ENCODE results near the gene AUP1. TPM values are rescaled to one million over a fixed set of nuclear protein-coding genes. Genes with fewer than 3 reads are reported as not detected.

The AUP1 gene
- total and polyA plus RNA-seq, 2 of the 8 experiments (the other 6 are each of a cell fraction or from before 2014, with no cell fraction given), result 83.4 to 121 TPM

- TF ChIP-seq KDM1A (IDR thresholded peaks at IDR 0.05; ENCODE audit: borderline replicate concordance, low read length) (no peak), GABPA (IDR thresholded peaks at IDR 0.05; ENCODE audit: borderline replicate concordance, insufficient read depth, low read length) (no peak), CTBP2 (IDR thresholded peaks at IDR 0.05; ENCODE audit: borderline replicate concordance, insufficient read depth, insufficient read length, low read length) (no peak), JUN (IDR thresholded peaks at IDR 0.05; ENCODE audit: low read depth, low read length) (no peak), ZNF274 (IDR thresholded peaks at IDR 0.05; ENCODE audit: borderline replicate concordance, extremely low read depth, low read length) (no peak), SUZ12 (IDR thresholded peaks at IDR 0.05; ENCODE audit: low read length) (no peak), TCF12 (IDR thresholded peaks at IDR 0.05; ENCODE audit: low read depth, low read length) (no peak), RFX5 (IDR thresholded peaks at IDR 0.05; ENCODE audit: borderline replicate concordance, low read depth, low read length) (no peak), SIRT6 (IDR thresholded peaks at IDR 0.05; ENCODE audit: low read length) (no peak), CHD1 (IDR thresholded peaks at IDR 0.05; ENCODE audit: low read depth, low read length) (no peak), EP300 (IDR thresholded peaks at IDR 0.05; ENCODE audit: borderline replicate concordance in 1 of 2, low read depth in 2 of 2, low read length in 2 of 2) (no peak), TAF1 (IDR thresholded peaks at IDR 0.05; ENCODE audit: low read depth, low read length) (0 out of 2 replicates have a peak, but pooled peaks have one; percentile 5), ASH2L (IDR thresholded peaks at IDR 0.05; ENCODE audit: low read length) (no peak), POLR2AphosphoS5 (IDR thresholded peaks at IDR 0.05; ENCODE audit: low read depth, low read length) (peak; percentile 51), NRF1 (IDR thresholded peaks at IDR 0.05; ENCODE audit: low read depth, low read length) (no peak), SIN3A (conservative IDR thresholded peaks at IDR 0.05 in 1 of 2, IDR thresholded peaks at IDR 0.05 in 1 of 2; ENCODE audit: low read depth in 1 of 2, low read length in 2 of 2) (no peak), TBP (IDR thresholded peaks at IDR 0.05; ENCODE audit: low read depth, low read length) (no peak)
- TF ChIP-seq, protein P1, sequence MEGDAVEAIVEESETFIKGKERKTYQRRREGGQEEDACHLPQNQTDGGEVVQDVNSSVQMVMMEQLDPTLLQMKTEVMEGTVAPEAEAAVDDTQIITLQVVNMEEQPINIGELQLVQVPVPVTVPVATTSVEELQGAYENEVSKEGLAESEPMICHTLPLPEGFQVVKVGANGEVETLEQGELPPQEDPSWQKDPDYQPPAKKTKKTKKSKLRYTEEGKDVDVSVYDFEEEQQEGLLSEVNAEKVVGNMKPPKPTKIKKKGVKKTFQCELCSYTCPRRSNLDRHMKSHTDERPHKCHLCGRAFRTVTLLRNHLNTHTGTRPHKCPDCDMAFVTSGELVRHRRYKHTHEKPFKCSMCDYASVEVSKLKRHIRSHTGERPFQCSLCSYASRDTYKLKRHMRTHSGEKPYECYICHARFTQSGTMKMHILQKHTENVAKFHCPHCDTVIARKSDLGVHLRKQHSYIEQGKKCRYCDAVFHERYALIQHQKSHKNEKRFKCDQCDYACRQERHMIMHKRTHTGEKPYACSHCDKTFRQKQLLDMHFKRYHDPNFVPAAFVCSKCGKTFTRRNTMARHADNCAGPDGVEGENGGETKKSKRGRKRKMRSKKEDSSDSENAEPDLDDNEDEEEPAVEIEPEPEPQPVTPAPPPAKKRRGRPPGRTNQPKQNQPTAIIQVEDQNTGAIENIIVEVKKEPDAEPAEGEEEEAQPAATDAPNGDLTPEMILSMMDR (IDR thresholded peaks at IDR 0.05; ENCODE audit: control extremely low read depth in 1 of 3, insufficient read depth in 1 of 3, low read depth in 1 of 3, low read length in 3 of 3), result no peak
- TF ChIP-seq, protein P2, sequence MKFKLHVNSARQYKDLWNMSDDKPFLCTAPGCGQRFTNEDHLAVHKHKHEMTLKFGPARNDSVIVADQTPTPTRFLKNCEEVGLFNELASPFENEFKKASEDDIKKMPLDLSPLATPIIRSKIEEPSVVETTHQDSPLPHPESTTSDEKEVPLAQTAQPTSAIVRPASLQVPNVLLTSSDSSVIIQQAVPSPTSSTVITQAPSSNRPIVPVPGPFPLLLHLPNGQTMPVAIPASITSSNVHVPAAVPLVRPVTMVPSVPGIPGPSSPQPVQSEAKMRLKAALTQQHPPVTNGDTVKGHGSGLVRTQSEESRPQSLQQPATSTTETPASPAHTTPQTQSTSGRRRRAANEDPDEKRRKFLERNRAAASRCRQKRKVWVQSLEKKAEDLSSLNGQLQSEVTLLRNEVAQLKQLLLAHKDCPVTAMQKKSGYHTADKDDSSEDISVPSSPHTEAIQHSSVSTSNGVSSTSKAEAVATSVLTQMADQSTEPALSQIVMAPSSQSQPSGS (IDR thresholded peaks at IDR 0.05; ENCODE audit: low read length), result no peak
These were observed 3.5 kb downstream of the AUP1 start, which contains the start of gene DQX1 (continued) for GRCh38 chr2:74525717-74526648.
